Measurements from ENCODE around the gene ATP2A3.

DNA sequence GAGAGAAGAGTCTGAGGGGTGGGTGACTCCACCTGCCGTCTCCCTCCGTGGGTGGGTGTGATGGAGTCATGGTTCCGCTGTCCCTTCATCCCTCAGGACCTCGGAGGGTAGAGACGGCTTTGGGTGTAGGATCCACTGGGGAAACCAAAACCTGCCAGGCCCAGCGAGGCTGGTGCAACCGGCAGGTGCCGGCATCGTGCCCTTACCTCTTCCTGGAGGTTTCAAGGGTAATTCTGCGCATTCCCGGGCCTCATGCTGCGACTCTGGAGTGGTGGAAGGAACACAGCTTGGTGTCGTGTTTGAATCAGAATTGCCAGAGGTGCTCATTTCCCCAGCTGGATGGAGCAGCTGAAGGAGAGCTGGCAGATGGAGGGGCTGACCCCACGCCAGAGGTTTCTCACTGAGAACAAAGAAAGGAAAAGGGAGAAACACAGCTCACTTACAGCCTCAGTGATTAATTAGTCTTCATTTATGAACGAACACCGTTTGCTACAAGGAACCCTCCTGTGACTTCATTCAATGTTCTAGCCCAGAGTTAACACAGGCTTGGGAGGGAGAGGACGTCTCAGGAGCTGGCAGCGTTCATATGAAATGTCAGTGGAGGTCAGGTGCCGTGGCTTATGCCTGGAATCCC, 16.3 kb upstream of the ATP2A3 start:
- TF ChIP-seq, protein P1, sequence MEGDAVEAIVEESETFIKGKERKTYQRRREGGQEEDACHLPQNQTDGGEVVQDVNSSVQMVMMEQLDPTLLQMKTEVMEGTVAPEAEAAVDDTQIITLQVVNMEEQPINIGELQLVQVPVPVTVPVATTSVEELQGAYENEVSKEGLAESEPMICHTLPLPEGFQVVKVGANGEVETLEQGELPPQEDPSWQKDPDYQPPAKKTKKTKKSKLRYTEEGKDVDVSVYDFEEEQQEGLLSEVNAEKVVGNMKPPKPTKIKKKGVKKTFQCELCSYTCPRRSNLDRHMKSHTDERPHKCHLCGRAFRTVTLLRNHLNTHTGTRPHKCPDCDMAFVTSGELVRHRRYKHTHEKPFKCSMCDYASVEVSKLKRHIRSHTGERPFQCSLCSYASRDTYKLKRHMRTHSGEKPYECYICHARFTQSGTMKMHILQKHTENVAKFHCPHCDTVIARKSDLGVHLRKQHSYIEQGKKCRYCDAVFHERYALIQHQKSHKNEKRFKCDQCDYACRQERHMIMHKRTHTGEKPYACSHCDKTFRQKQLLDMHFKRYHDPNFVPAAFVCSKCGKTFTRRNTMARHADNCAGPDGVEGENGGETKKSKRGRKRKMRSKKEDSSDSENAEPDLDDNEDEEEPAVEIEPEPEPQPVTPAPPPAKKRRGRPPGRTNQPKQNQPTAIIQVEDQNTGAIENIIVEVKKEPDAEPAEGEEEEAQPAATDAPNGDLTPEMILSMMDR (IDR thresholded peaks at IDR 0.05), result no peak
- no peak for TF ChIP-seq POLR2A (IDR thresholded peaks at IDR 0.05)

Data from body of pancreas (tissue), 4 donors.